Muscle layer of duodenum (tissue), 2 donors: Measurements from ENCODE around the gene ADAMTSL2.

Experiments
- H3K27ac ChIP-seq: one replicate; pipeline ENCODE4 v1.7.0; 2013; ENCODE audit warnings: mild to moderate bottlenecking, low read length
- H3K27me3 ChIP-seq: one replicate; pipeline ENCODE4 v1.7.0; 2013; ENCODE audit warnings: low read depth, mild to moderate bottlenecking, control low read depth, low read length
- H3K36me3 ChIP-seq, 2 donors: one replicate each; pipeline ENCODE4 v1.7.0; 2013; ENCODE audit warnings: low read length in 2 of 2, control low read depth in 1 of 2, mild to moderate bottlenecking in 1 of 2; ENCODE audit not compliant: insufficient read depth in 2 of 2, control insufficient read depth in 1 of 2
- H3K4me1 ChIP-seq, 2 donors: one replicate each; pipeline ENCODE4 v1.7.0; 2013; ENCODE audit warnings: low read length in 2 of 2, mild to moderate bottlenecking in 2 of 2, control low read depth in 1 of 2, moderate library complexity in 1 of 2; ENCODE audit not compliant: insufficient read depth in 2 of 2, control insufficient read depth in 1 of 2
- H3K4me3 ChIP-seq, 2 donors: one replicate each; pipeline ENCODE4 v1.7.0; 2013; ENCODE audit warnings: low read length in 2 of 2, low read depth in 1 of 2, mild to moderate bottlenecking in 1 of 2
- H3K9me3 ChIP-seq, 2 donors: one replicate each; pipeline ENCODE4 v1.7.0; 2013; ENCODE audit warnings: low read length in 2 of 2, control low read depth in 1 of 2, mild to moderate bottlenecking in 1 of 2; ENCODE audit not compliant: control insufficient read depth in 1 of 2
- donor health status: healthy.

ADAMTSL2 gene

DNA sequence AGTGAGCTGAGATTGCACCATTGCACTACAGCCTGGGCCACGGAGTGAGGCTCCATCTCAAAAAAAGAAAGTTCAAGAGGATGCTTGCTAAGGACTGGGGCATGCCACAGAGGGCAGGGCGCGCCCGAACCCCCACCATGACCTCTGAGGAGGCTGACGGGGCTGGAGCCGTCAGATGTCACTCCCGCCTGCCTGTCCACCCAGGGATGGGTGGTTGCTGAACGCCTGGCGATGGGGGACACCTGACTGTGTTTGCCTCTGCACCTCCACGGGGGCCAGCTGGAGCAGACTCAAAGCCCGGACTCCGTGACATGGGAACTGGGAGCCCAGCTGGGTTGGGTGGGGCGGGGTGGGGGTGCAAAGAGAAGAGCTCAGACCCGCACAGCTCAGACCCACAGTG lies 31.9 kb downstream of the ADAMTSL2 start:
- no peaks in the 10 kb centered on the region for H3K27me3 ChIP-seq
- peaks cover 6 to 12% of the 10 kb centered on the region in 2 donors for H3K4me1 ChIP-seq
- no peak overlapping the region for H3K27ac ChIP-seq

GRCh38 chr9:133566817-133567216 lies 32.3 kb downstream of the ADAMTSL2 start:
- Histone ChIP-seq H3K4me1 (peaks cover 6 to 12% of the 10 kb centered on the region in 2 donors), H3K9me3 (no peaks in the 10 kb centered on the region), H3K36me3 (no peaks in the 10 kb centered on the region), H3K27ac (no peak overlapping the region), H3K27me3 (no peaks in the 10 kb centered on the region), H3K4me3 (no peak overlapping the region)

More for the DNA sequence above, 31.9 kb downstream of the ADAMTSL2 start:
- Histone ChIP-seq H3K36me3 (no peaks in the 10 kb centered on the region), H3K9me3 (no peaks in the 10 kb centered on the region), H3K4me3 (no peak overlapping the region)

DNA sequence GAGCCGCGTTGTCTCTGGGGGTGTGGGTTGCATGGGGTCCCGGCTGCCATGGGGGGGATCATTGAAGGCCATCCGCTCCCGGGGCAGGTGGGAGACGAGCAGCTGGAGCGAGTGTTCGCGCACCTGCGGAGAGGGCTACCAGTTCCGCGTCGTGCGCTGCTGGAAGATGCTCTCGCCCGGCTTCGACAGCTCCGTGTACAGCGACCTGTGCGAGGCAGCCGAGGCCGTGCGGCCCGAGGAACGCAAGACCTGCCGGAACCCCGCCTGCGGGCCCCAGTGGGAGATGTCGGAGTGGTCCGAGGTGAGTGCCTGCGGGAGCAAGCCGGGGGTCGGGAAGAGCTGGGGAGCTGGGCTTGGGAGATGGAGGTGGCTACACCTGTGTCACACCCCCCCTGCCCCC lies 33.7 kb downstream of the ADAMTSL2 start:
- no peaks in the 10 kb centered on the region for H3K27me3 ChIP-seq
- H3K36me3 ChIP-seq, result no peaks in the 10 kb centered on the region
- peaks cover 4 to 19% of the 10 kb centered on the region in 2 donors for H3K4me1 ChIP-seq

GRCh38 chr9:133569121-133569785 lies 34.7 kb downstream of the ADAMTSL2 start:
- Histone ChIP-seq H3K36me3 (no peaks in the 10 kb centered on the region), H3K9me3 (no peaks in the 10 kb centered on the region), H3K4me1 (peaks cover 0 to 19% of the 10 kb centered on the region in 2 donors), H3K27me3 (no peaks in the 10 kb centered on the region), H3K4me3 (no peak overlapping the region), H3K27ac (no peak overlapping the region)

More for the DNA sequence above, 33.7 kb downstream of the ADAMTSL2 start:
- Histone ChIP-seq H3K27ac (no peak overlapping the region), H3K4me3 (no peak overlapping the region), H3K9me3 (no peaks in the 10 kb centered on the region)

GRCh38 chr9:133569891-133570690 lies 35.6 kb downstream of the ADAMTSL2 start:
- Histone ChIP-seq H3K36me3 (no peaks in the 10 kb centered on the region), H3K27me3 (no peaks in the 10 kb centered on the region), H3K4me1 (peaks cover 0 to 19% of the 10 kb centered on the region in 2 donors), H3K27ac (no peak overlapping the region), H3K4me3 (no peak overlapping the region), H3K9me3 (no peaks in the 10 kb centered on the region)

DNA sequence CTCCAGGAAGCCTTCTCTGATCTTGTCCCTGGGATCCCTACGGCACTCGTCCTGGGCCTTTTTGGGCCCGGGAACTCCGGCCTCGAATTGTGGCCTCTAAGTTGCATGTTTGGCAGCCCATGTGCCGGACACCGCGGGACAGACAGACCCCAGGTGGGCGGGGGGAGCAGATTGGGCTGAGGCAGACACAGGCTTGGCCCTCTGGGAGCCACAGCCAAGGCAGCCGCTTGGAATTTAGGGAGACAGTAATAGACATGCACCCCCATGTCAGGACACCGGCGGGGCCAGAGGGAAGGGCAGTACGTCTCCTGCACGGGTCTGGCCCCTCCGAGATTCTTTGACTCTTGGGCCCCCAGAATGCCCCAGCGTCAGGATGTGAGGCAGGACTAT lies 36.2 kb downstream of the ADAMTSL2 start:
- Histone ChIP-seq H3K4me3 (no peak overlapping the region), H3K27ac (no peak overlapping the region), H3K36me3 (no peaks in the 10 kb centered on the region), H3K27me3 (no peaks in the 10 kb centered on the region), H3K4me1 (peaks cover 0 to 18% of the 10 kb centered on the region in 2 donors), H3K9me3 (no peaks in the 10 kb centered on the region)

- Histone ChIP-seq H3K4me1 (peaks cover 0 to 14% of the 10 kb centered on the region in 2 donors), H3K27me3 (no peaks in the 10 kb centered on the region), H3K36me3 (no peaks in the 10 kb centered on the region), H3K4me3 (no peak overlapping the region), H3K27ac (no peak overlapping the region), H3K9me3 (no peaks in the 10 kb centered on the region)
These were observed 36.9 kb downstream of the ADAMTSL2 start for GRCh38 chr9:133571391-133571890.

DNA sequence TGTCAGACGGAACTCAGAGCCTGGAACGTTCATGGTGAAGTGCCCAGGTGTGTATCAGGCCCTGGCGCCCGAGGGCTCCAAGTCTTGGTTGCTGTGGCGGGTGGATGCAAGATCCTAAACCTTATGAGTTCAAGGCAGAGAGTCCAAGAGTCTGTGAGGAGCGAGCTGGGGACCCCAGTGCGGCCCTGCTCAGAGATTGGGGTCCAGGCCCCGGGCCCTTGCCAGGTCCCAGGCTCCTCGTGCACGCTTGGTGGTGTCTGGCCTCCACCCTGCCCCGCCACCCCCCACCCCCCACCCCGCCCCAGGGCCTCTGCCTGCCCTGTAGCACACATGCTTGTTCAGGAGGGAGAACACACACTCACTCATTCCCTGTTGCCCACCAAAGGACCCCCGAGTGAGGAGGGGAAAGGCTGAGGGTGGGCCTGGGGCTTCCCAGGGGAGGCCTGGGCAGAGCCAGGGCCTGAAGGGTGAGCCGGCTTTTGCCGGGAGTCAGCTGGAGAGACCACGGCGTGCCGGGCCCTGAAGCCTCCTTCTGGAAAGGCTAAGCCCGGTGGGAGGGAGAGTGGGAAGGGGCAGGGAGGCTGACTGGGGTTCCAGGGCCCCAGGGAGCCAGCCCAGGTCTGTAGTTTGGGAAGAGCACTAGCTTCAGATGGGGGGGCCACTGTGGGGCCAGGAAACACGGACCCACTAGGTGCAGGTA lies 37.5 kb downstream of the ADAMTSL2 start:
- peaks cover 0 to 14% of the 10 kb centered on the region in 2 donors for H3K4me1 ChIP-seq
- no peak overlapping the region for H3K27ac ChIP-seq
- H3K27me3 ChIP-seq, result no peaks in the 10 kb centered on the region
- no peak overlapping the region for H3K4me3 ChIP-seq
- H3K36me3 ChIP-seq, result no peaks in the 10 kb centered on the region
- H3K9me3 ChIP-seq, result no peaks in the 10 kb centered on the region

- H3K36me3 ChIP-seq, result no peaks in the 10 kb centered on the region
- no peak overlapping the region for H3K4me3 ChIP-seq
- H3K27me3 ChIP-seq, result no peaks in the 10 kb centered on the region
- H3K9me3 ChIP-seq, result no peaks in the 10 kb centered on the region
- H3K4me1 ChIP-seq, result peaks cover 0 to 14% of the 10 kb centered on the region in 2 donors
- no peak overlapping the region for H3K27ac ChIP-seq
These were observed 38.4 kb downstream of the ADAMTSL2 start for GRCh38 chr9:133572821-133573361.

- Histone ChIP-seq H3K36me3 (no peaks in the 10 kb centered on the region), H3K4me3 (no peak overlapping the region), H3K27me3 (no peaks in the 10 kb centered on the region), H3K9me3 (no peaks in the 10 kb centered on the region), H3K27ac (no peak overlapping the region), H3K4me1 (peaks cover 0 to 14% of the 10 kb centered on the region in 2 donors)
These were observed 39.4 kb downstream of the ADAMTSL2 start for GRCh38 chr9:133573791-133574515.
